ENCODE measurements around the gene HMGN1. TPM values are rescaled to one million over a fixed set of nuclear protein-coding genes. Genes with fewer than 3 reads are reported as not detected.

HMGN1 gene
- total RNA-seq, 1 donor: 154 TPM

GRCh38 chr21:39307466-39307865 lies 41.4 kb downstream of the HMGN1 start:
- H3K27ac ChIP-seq (ENCODE audit: low read depth, low read length): no peak overlapping the region
- H3K4me2 ChIP-seq (ENCODE audit: insufficient read depth, low read length): no peak overlapping the region
- TF ChIP-seq CTCF (IDR thresholded peaks at IDR 0.05; ENCODE audit: extremely low read depth, low read depth, low read length): no peak

GRCh38 chr21:39300587-39300986 lies 48.3 kb downstream of the HMGN1 start:
- Histone ChIP-seq H3K4me1 (ENCODE audit: insufficient read depth, low read length) (no peaks in the 10 kb centered on the region), H3K27ac (ENCODE audit: low read depth, low read length) (no peak overlapping the region), H3K79me2 (ENCODE audit: insufficient read depth, low read length) (peaks cover 63% of the 10 kb centered on the region), H3K27me3 (ENCODE audit: insufficient read depth, low read length) (no peaks in the 10 kb centered on the region), H3K4me2 (ENCODE audit: insufficient read depth, low read length) (no peak overlapping the region), H3K9me3 (ENCODE audit: low read depth, low read length) (no peaks in the 10 kb centered on the region), H2AFZ (ENCODE audit: low read length) (no peak overlapping the region), H4K20me1 (ENCODE audit: insufficient read depth, low read length) (peaks cover 8% of the 10 kb centered on the region), H3K36me3 (ENCODE audit: insufficient read depth, low read length) (peaks cover 65% of the 10 kb centered on the region), H3K4me3 (ENCODE audit: insufficient read depth, low read length) (no peak overlapping the region)
- DNase-seq (ENCODE audit: insufficient read length, low spot score, missing footprints): peak; percentile 34
- TF ChIP-seq CTCF (IDR thresholded peaks at IDR 0.05; ENCODE audit: extremely low read depth, low read depth, low read length): no peak

More at GRCh38 chr21:39307466-39307865, 41.4 kb downstream of the HMGN1 start:
- no peaks in the 10 kb centered on the region for H3K27me3 ChIP-seq (ENCODE audit: insufficient read depth, low read length)
- H3K4me3 ChIP-seq (ENCODE audit: insufficient read depth, low read length): no peak overlapping the region
- peaks cover 19% of the 10 kb centered on the region for H4K20me1 ChIP-seq (ENCODE audit: insufficient read depth, low read length)
- H3K79me2 ChIP-seq (ENCODE audit: insufficient read depth, low read length): peaks cover 70% of the 10 kb centered on the region
- H3K4me1 ChIP-seq (ENCODE audit: insufficient read depth, low read length): peaks cover 3% of the 10 kb centered on the region
- peaks cover 38% of the 10 kb centered on the region for H3K36me3 ChIP-seq (ENCODE audit: insufficient read depth, low read length)
- no peaks in the 10 kb centered on the region for H3K9me3 ChIP-seq (ENCODE audit: low read depth, low read length)
- H2AFZ ChIP-seq (ENCODE audit: low read length): no peak overlapping the region
- peak; percentile 22 for DNase-seq (ENCODE audit: insufficient read length, low spot score, missing footprints)

- no peak overlapping the region for H3K4me3 ChIP-seq (ENCODE audit: insufficient read depth, low read length)
- H3K27ac ChIP-seq (ENCODE audit: low read depth, low read length): no peak overlapping the region
- no peak overlapping the region for H2AFZ ChIP-seq (ENCODE audit: low read length)
- H3K4me1 ChIP-seq (ENCODE audit: insufficient read depth, low read length): no peaks in the 10 kb centered on the region
- H4K20me1 ChIP-seq (ENCODE audit: insufficient read depth, low read length): peaks cover 8% of the 10 kb centered on the region
- H3K4me2 ChIP-seq (ENCODE audit: insufficient read depth, low read length): no peak overlapping the region
- peaks cover 55% of the 10 kb centered on the region for H3K79me2 ChIP-seq (ENCODE audit: insufficient read depth, low read length)
- no peaks in the 10 kb centered on the region for H3K27me3 ChIP-seq (ENCODE audit: insufficient read depth, low read length)
- DNase-seq (ENCODE audit: insufficient read length, low spot score, missing footprints): no peak
- no peak for TF ChIP-seq CTCF (IDR thresholded peaks at IDR 0.05; ENCODE audit: extremely low read depth, low read depth, low read length)
- H3K9me3 ChIP-seq (ENCODE audit: low read depth, low read length): no peaks in the 10 kb centered on the region
- H3K36me3 ChIP-seq (ENCODE audit: insufficient read depth, low read length): peaks cover 73% of the 10 kb centered on the region
Observed at GRCh38 chr21:39296891-39297290, 52.0 kb downstream of the HMGN1 start.

Small RNAs within 50 kb of the gene (small RNA-seq; reads per million reads assigned to genes)
- not detected for gene RF00019

Other genes starting within 250 kb of the HMGN1 start
- gene PSMG1, start 165.6 kb downstream of the HMGN1 start, total RNA-seq: 56.0 and 61.2 TPM in 2 replicates
- gene BRWD1, start 35.5 kb downstream of the HMGN1 start, total RNA-seq: 71.3 and 71.9 TPM in 2 replicates
- 2.2 and 2.9 TPM in 2 replicates for gene LCA5L, start 96.7 kb upstream of the HMGN1 start, total RNA-seq
- 1.4 and 2.1 TPM in 2 replicates for gene SH3BGR, start 102.9 kb upstream of the HMGN1 start, total RNA-seq

All from osteoblast (primary cell).